GM19397 (cell line): ENCODE data around the gene PJA1.

ENCODE experiments used
- ATAC-seq: cut with Tn5 transposase; IDR thresholded peaks from one replicate; pipeline ENCODE4 v1.9.1; 2021; ENCODE audit warnings: mild to moderate bottlenecking, moderate library complexity; ENCODE audit not compliant: unreplicated experiment

PJA1 gene

GRCh38 chrX:69144838-69145680, 20.2 kb downstream of the PJA1 start:
- ATAC-seq, result no peak

GRCh38 chrX:69143530-69143929, 21.7 kb downstream of the PJA1 start:
- ATAC-seq, result no peak

- ATAC-seq, result no peak
Measured at GRCh38 chrX:69142788-69143469, 22.3 kb downstream of the PJA1 start.

GRCh38 chrX:69140837-69141236, 24.4 kb downstream of the PJA1 start:
- ATAC-seq, result no peak

DNA sequence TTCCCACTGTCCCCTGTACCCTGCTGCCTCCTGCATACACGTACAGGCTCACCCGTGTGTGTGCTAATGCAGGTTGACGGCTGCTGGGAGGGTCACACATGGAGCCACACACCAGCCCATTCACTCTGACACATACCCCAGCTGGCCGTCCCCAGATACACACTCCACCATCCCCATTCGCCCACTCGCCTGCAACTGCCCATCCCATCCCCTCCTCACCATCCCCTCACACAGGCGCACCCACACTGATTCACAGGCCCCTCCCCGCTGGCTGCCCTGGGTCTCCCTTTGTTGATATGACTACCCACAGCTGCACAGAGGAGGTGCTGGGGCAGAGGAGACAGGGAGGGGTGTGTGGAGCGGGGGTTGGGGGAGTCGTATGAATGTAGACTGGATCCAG, 25.7 kb downstream of the PJA1 start:
- no peak for ATAC-seq

DNA sequence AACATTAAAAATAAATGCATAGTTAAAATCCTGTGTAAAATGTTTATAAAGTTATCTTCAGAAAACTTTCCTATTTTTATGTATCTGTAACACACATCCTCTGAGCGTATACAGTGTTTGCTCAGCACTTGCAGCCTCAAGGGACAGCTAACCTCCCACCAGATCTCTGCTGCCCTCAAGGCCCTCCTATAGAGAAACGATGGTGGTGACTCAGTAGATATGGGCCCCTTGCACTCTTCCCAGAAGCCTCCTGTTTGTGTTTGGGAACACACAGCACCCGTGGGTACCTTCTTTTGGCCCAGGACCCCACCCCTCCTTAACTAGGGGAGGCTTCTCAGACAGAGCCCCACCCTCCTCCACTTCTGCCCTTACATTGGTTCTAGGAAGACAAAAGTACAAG, 26.7 kb downstream of the PJA1 start:
- ATAC-seq, result no peak

DNA sequence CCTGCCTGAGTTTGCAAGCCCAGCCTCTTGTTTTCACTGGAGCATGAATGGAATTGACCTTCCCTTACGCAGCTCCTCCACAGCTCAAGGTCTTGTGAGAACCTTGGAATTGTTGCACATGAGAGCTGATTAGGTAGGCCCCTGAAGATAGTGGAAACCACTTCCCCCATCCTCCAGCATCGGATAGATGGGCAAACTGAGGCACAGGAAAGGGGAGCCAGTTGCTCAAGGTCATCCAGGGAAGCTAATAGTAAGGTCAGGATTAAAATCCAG, 27.2 kb downstream of the PJA1 start:
- ATAC-seq, result no peak

GRCh38 chrX:69137371-69138117, 27.7 kb downstream of the PJA1 start:
- ATAC-seq, result no peak

DNA sequence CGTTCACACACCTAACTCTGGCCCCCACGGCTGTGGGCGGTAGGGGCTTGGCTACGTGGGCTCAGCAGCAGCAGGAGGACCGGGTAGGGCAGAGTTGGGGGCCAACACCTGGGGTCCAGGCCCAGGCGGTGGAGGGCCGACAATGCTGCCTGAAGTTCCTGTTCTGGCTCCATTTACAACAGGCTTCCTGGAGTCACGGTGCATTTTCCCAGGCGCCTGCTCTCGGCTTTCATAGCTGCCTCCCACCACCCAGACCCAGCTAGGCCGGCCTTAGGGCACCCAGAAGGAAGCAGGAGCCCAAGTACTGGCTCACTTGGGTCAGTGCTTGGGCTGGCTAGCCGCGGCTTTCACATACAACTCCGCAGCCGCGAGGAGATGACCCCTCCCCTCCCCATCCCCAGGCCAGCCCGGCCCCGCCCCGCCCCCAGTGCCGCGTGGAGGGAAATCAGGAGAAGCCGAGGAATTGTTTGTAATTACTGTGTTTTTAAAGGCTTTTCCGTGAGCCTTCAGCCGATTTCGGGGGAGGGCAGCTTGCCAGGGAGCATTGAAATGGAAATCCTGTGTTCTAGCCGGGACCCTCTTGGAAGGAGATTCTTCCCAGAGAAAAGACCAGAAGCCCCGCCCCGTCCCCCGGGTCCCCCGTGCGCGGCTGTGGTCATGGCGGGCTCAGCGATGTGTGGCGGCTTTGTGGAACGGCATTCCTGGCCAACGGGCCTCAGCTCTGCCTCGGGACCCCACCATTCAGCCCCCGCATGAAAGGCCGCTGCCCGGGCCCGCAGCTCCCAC, 28.5 kb downstream of the PJA1 start:
- ATAC-seq, result no peak

DNA sequence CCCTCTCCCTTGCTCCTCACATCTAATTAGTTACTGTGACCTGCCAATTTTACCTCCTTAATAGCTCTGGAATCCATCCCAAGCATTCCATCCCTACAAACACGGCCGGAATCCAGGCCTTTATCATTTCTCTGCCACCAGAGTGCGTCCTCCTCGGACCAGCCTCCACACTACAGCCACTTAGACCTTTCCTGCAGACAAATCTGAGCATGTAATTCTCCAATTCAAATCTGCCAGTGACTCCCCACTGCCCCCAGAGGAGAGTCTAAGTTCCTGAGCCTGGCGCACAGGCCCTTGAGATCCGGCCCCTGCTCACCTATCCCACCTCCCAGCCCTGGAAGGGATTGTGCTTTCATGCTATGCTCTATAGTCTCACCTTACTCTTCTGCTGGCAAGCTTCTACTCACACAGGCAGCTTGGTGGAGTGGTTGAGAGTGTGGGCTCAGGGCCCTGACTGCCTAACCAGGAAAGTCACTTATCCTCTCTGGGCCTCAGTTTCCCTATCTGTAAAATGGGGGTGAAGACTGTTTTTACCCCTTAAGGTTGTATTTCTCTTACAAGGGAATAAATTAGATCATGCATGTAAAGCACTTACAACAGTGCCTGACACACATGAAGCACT, 31.2 kb downstream of the PJA1 start:
- no peak for ATAC-seq

DNA sequence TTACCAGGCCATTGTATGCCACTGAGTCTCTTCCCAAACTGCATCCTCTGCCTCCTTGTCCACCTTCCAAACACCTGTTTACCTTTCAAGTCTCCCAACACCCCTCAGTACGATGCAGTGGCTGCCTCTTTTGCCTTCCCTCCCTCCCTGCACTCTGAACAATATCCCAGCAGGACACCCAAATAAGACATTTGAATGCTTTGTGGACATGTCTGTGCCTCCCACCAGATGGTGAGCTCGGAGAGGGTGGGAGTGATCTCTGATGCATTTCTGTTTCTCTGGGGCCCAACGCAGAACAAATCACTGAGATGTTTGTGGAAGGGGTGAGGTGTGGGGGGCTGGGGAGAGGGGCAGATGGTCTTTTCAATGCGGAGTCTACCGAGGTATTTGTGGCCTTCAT, 33.4 kb downstream of the PJA1 start:
- ATAC-seq, result no peak

- no peak for ATAC-seq
Measured at GRCh38 chrX:69130439-69130838, 34.8 kb downstream of the PJA1 start.

DNA sequence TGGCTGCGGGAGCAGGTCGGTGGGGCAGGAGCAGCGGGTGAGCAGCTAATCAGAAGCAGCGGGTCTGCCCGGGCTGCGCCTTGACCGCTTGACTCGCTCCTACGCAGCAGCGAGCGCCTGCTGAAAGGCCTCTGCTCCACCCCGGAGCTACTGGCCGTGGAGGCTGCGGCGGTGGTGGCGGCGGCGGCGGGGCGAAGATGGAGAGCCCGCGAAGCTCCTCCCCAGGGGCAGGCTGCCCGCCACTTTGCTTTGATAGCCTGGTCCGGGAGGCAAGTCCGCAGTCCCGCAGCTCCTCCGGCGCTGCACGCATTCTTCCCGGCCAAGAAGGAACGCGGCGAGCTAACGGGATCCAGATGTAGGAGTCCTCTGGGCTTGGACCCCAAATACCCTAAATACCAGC, 36.7 kb downstream of the PJA1 start:
- ATAC-seq, result no peak

GRCh38 chrX:69127466-69127865, 37.8 kb downstream of the PJA1 start:
- no peak for ATAC-seq

DNA sequence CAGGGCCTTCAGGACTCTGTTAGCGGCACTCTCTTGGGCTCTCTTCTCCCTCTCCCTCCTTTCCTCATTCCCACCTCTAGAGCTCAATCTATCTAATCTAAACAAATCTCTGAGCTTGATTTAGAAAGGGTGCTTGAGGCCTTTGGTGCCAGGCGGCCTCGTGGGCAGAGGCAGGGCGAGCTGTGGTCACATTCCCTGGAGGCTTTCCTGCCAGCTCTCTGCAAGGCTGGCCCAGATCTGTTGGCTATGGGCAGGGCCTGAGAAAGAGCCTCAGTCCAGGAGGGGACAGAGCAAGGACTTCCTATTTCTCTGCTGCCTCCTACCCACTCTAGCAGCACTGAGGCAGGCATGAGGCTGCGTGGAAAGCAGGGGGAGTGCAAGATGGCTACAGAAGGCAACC, 38.6 kb downstream of the PJA1 start:
- ATAC-seq, result no peak

GRCh38 chrX:69125094-69125493, 40.2 kb downstream of the PJA1 start:
- no peak for ATAC-seq

- ATAC-seq, result no peak
Measured at GRCh38 chrX:69124108-69124507, 41.1 kb downstream of the PJA1 start.

DNA sequence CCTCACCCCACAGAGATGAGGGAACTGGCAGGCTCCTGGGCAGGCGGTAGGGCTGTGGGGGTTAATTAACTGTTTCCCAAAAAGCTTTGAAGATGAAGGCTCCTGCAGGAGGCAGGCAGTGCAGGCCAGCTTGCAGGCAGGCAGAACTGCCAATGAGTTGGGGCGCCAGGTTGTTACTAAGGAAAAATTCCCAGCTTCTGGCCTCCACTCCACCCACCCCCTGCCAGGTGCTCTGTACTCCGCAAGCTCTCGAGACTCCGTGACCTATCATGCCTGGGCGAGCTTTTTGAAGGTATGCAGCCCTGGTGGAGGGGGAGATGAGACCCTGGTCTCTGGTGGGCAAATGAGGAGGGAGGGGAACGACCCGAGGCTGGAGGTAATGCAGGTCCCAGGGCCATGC, 41.8 kb downstream of the PJA1 start:
- no peak for ATAC-seq

- ATAC-seq, result no peak
Measured at GRCh38 chrX:69121321-69122000, 43.8 kb downstream of the PJA1 start.

DNA sequence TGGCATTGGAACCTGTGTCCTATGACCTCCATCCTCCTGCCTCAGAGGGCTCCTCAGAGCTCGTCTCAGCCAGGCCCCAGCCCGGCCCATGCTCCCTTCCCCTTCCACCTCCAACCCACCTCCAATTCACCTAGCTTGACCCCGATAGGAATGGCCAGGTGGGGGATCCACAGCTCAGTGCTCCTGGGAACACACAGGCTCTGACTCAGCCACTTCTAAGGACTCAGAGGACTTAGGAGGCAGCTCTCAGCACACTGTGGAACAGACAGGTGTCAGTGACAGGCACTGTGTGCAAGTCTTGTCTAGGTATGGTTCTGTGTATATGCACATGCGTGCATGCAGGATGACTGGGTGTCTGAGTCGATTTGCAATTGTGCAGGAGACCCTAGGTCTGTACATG, 44.8 kb downstream of the PJA1 start:
- no peak for ATAC-seq
